GM19463 (cell line): ENCODE data around the gene SYNE1.

ENCODE experiments used
- ATAC-seq: cut with Tn5 transposase; IDR thresholded peaks from one replicate; pipeline ENCODE4 v1.9.1; 2021; ENCODE audit warnings: mild to moderate bottlenecking, moderate library complexity; ENCODE audit not compliant: unreplicated experiment

Gene SYNE1

GRCh38 chr6:152295346-152295745 is 341.8 kb downstream of the SYNE1 start:
- no peak for ATAC-seq

DNA sequence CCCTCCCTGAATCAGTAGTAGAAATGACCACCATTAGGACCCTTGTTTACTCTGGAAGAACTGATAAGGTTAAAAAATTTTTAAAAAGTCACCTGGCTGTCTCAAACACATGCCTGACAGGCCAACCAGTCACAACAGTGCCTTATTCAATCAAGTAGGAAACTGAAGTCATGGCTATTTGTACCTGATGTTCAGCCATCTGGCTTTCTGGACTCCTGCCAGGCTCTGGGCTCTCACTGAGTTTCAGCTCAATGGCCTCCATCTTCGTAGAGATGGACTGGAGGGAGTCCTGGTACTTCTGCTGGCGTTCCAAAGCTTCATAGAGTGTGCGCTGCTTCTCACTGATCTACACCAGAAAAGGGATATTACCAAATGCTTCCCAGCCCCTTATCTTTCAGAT is 343.8 kb downstream of the SYNE1 start:
- ATAC-seq = no peak

DNA sequence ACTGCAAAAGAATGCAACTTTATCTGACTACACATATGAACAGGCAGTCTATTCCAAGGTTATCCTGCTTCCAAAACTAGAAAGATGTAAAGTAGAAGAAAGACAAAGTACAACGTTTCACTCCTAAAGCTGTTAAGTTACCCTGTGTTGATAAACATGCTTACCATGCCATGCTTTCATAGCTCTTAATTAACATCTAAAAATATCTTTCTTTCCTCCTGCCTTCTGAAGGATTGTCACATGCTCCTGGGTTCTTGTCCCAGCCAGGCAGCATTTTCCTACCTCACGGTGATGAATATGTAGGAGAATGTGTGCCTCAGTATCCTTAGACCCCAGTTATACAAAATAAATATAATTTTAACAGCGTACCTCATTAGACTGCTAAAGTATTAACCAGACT is 344.6 kb downstream of the SYNE1 start:
- ATAC-seq = no peak

DNA sequence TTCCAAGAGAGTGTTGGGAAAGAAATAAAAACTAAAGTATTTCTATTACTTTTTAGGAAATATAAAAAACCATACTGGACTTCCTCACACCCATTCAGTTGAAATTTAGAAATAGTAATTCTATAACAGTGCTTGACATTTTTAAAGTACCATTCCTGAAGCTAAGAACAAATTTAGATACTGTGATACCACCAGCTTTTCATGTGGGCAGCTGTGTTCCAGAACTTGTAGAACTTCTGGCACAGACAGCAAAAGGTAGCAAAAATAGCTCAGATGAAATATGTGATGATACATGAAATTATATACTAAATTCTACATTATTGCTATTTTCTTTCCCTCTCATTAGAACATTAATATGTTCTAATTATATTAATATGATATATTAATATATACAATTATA is 346.5 kb downstream of the SYNE1 start:
- ATAC-seq = no peak

- no peak for ATAC-seq
These were observed 359.3 kb downstream of the SYNE1 start for GRCh38 chr6:152277826-152278329.

DNA sequence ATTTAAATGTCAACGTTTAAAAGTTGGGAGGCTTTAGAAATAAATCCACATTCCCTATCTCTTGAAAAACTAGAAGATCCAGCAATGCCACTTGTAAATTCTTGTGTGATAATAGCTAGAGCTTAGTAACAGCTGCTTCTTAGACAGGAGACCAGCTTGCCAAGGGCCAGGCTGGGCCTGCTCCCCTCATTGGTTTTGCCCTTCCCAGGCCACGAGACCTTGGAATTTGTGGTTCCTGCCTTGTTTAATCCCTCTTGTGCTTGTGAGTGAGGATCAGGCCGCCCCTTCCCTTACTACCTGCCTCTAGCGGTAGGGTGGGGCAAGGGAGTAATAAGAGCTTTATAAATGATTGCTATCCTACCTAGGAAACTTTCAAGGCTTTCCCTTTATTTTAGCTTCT is 363.5 kb downstream of the SYNE1 start:
- no peak for ATAC-seq

- no peak for ATAC-seq
These were observed 364.2 kb downstream of the SYNE1 start for GRCh38 chr6:152273002-152273401.

DNA sequence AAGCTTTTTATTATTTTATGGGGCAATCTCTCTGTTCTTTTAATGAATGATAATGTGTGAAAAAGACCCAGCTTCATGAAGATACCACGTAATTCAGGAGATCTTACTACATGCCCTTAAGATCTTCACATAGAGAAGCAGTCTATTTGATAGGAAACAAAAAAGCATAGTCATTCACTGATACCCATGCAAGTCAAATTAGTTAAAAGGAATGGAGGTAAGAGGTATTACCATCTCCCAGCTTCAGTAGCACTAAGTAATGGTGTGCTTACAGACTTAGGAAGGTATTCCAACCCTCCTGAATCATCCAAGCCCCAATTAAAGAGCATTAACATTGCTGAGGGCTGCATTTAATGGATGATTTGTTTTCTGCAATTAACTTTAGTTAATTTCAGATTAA is 364.7 kb downstream of the SYNE1 start:
- ATAC-seq = no peak

DNA sequence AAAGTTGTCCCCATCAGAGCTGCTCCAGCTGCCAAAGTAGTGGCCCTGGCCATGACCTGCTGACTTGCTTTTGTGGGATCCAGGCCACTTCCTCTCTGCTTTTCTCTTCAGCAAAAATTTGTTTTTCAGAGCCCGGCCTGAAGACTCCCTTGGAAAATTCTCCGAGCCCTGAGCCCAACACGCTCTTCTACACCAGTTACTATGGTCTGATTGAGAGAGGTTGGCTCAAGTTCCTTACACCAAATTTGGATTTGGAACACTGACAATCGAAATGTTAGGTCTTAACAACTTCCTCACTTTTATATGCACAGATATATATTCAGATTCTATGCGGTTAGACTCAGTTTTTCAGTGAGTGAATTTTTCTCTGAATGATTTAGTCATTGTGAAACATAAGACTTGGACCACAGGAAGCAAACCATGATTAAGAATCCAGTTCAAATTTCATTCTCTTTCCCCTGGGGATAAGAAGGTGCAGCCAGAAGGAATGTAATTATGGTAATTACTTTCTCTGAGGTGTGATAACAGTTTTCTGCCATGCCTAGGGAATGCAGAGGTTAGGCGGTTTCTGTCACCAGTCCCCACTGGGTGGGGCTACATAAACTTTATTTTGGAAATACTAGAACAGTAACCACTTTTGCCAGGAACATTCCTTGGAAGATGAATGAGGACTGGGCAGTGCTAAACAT is 365.2 kb downstream of the SYNE1 start:
- ATAC-seq = peak; percentile 81

DNA sequence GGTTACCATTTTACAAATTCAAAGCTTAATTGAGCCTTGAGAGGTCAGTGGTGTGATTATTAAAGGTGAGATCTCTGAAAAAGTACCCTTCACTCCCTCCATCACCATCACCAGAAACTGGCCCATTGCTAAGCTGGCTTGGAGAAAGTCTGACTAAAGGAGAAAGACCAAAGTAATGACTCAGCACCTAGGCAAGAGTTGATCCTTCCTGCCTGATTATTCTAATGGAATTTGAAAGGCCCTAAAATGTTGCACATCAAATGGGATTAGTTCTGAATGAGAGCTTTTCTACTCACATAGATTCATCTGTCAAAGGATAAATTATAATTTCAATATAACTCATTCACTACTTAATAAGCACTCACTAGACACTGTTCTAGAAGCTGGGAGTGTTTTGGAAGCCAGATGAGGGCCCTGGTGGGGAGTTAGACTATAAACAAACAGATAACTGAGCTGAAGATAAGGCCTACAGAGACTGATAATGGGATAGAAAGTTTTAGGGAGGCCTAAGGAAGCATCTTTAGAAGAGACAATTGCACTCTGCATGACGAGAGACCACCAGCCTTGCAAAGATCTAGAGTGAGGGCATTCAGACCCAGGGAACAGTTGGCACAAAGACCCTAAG is 366.7 kb downstream of the SYNE1 start:
- no peak for ATAC-seq

DNA sequence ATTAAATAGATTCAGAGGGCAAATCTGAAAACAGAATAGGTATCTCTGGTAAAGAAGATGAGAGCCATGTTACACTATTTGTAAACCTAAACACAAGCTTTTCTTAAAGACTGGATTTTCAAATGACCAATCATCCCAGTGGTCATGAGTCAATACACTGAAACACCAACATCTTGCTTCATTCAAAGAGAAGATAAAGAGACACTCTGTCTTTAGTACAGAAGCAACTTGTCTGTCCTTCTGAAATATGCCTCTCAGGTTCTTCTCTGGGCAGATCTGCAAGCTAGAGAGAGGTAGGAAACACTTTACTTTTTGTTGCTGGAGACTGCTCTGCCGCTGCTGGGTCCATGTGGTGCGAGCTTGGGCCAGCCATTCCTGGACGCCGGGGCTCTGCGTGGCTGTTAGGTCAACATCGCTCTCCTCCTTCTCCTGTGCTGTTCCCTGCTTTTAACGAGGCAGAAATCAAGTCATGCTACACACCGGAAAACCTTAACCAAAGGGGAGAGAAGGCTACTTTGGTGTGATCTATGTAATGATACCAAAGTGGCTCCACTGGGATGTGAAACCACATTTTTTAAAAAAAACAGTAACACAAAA is 368.2 kb downstream of the SYNE1 start:
- no peak for ATAC-seq

DNA sequence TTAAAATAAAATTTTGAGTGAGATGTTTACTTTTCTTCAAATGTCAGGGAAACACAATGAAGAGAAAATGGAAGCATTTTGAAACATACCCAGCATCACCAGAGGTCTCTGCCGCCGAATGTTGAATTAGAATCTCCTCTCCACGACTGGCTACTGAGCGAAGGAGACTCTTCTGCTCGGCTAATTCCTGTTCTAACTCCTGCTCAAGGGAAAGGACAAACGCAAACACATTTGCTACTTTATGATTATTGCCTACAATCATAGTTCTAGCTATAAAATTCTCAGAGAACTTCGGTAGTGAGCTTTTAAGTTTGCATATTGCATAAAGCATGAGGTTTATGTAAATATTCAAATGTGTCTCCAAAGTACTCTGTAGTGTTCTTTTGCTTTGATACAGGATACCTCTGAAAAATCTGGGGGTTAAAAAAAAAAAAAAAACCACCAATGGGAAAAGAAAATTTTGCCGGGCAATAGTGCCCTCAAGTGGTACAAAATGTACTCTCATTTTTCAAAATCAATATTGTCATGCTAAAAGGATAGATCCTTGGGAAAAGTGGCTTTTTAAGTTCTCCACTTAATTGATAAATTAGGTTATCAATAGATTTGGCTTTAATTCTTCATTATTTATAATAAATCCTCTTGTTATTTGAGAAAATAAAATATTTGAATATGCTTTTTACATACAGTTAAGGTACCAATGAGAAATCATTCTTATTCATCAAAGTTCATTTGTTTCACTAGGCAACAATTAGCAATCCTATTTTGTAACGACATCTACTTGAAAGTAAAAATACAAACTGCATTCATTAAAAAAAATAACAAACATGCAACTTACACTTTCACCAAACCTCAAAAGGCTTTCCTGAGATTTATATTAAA is 369.0 kb downstream of the SYNE1 start:
- no peak for ATAC-seq

- no peak for ATAC-seq
These were observed 371.5 kb downstream of the SYNE1 start for GRCh38 chr6:152265651-152266050.

- ATAC-seq = no peak
These were observed 373.6 kb downstream of the SYNE1 start for GRCh38 chr6:152263582-152263981.

GRCh38 chr6:152261179-152261578 is 376.0 kb downstream of the SYNE1 start:
- ATAC-seq = no peak

DNA sequence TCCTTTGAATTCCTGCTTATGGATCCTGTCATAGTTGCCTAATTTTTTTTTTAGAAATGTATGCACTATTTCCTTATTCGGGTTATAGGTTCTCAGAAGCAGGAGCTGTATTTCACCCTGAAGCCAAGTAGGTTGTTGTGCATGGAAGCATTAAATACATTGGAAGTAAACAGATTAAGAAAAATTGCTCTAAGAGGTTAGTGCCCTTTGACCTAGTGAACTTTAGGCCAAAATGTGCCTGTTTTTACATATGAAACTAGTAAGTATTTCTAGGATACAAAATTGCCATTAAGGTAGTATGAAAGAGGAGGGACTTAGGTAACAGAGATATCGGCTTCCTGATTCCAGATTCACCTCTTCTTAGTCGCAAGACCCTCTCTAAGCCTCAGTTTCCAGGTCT is 377.9 kb downstream of the SYNE1 start:
- no peak for ATAC-seq

DNA sequence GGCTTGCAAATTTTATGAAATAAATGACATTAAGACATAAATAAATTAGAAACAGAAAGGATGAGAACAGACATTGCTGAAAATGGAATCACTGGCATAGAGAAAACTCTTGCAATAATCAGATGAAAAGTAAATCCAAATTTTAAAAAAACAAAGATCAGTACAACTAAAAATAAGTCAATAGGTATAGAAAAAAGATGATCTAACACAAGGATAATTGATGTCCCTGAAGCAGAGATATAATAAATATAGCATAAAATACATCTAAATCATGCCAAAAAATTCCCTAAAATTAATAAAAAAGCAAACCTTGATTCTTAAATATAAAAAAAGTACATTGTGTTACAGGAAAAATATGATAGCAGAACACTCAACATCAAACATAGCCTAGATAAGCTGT is 379.6 kb downstream of the SYNE1 start:
- no peak for ATAC-seq

GRCh38 chr6:152250127-152250526 is 387.0 kb downstream of the SYNE1 start:
- no peak for ATAC-seq

- ATAC-seq = no peak
These were observed 388.2 kb downstream of the SYNE1 start for GRCh38 chr6:152248980-152249379.

DNA sequence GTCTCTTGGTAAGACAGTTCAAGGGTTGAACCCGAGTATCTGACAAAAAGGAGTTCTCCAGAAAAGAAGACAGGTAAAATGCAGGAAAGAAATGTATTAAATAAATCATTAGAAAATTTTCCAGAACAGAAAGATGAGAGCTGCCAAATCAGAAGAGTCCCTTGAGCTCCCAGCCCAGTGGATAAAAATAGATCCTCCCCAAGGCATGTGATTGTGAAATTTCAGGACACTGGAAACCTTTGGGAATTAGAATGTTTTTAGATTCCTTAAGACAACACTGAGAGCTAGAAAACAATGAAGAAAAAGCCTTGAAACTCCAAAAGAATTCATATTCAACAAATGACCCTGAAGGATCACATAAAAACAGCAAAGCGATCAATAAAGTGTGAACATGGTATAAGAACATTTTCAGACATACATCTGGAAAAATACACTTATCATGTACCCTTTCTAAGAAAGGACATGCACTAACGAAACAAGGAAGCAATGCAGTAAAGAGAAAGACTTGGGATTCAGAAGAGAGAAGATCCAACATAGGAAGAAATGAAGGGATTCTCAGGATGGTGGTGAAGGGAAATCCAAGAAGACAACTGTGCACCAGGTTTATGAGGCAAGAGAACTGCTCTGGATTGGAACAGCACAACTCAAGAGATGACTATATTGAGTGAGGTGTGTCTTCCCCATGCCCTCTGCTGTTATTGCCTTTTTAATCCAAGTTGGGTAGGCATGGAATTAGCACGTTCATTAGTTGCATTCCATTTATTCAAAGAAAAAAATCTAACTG is 390.4 kb downstream of the SYNE1 start:
- ATAC-seq = no peak
